Heart left ventricle (tissue), 13 donors: Measurements from ENCODE around the gene DNAJC19.
A peak's percentile ranks its signal among the peaks of the same experiment; 100 is the strongest.

Experiments used
- CTCF ChIP-seq, 12 donors: fragments of 200-600 bp; sonication (generic) in 4 of 12; IDR thresholded peaks; one replicate each; pipeline versions ENCODE4 v1.5.0 to v1.8.0; 2018 to 2022; ENCODE audit warnings: antibody characterized with exemption in 12 of 12, mild to moderate bottlenecking in 5 of 12
- POLR2A ChIP-seq, 2 donors: fragments of 450-650 bp; IDR thresholded peaks; one replicate each; pipeline ENCODE4 v1.6.1; 2017; ENCODE audit warnings: antibody characterized with exemption in 2 of 2, mild to moderate bottlenecking in 2 of 2, moderate library complexity in 2 of 2
- donor health status: ischemic (EF 13 %, LVEDD 7.1; RV severe dilation, severe dysfunction).
- donor health status: DM: no; HTN: yes; CAD: no.
- donor health status: DM: no; HTN: no; CAD: no.
- donor health status: ischemic (EF 25% LVEDD 6.9; RV normal size, moderate dysfunction).
- donor health status: ischemic (EF 25% LVEDD 5.7; RV mildly dilated, moderate dysfunction).
- donor health status: ischemic (EF 35%, LVEDD 5.7; RV mildly dilated, moderate dysfunction).
- donor health status: nonischemic (EF 11% LVEDD 7.7; RV severe dilation, severe dysfunction).
- donor health status: DM: yes; HTN: yes; CAD: no.
- donor health status: PGD.
- donor health status: ischemic (EF 29% LVEDD 5.4; RV normal size, mild dysfunction).
- donor health status: nonischemic (EF 23%, LVEDD 6.1; RV moderate dilation, normal function).

GRCh38 chr3:180989291-180990163 lies at the start of gene DNAJC19:
- TF ChIP-seq CTCF (IDR thresholded peaks at IDR 0.05) (no peak), POLR2A (IDR thresholded peaks at IDR 0.05) (peak in 1 of 2 donors; percentile 79)
